Activated CD4-positive, alpha-beta T cell treated with anti-CD3 and anti-CD28 coated beads for 4 hours (primary cell): ENCODE data around the gene WDR27.

ENCODE experiments used
- DNase-seq, 2 donors: peaks; one replicate each; pipeline ENCODE4 v3.0.0-alpha.2; 2020

Gene WDR27

DNA sequence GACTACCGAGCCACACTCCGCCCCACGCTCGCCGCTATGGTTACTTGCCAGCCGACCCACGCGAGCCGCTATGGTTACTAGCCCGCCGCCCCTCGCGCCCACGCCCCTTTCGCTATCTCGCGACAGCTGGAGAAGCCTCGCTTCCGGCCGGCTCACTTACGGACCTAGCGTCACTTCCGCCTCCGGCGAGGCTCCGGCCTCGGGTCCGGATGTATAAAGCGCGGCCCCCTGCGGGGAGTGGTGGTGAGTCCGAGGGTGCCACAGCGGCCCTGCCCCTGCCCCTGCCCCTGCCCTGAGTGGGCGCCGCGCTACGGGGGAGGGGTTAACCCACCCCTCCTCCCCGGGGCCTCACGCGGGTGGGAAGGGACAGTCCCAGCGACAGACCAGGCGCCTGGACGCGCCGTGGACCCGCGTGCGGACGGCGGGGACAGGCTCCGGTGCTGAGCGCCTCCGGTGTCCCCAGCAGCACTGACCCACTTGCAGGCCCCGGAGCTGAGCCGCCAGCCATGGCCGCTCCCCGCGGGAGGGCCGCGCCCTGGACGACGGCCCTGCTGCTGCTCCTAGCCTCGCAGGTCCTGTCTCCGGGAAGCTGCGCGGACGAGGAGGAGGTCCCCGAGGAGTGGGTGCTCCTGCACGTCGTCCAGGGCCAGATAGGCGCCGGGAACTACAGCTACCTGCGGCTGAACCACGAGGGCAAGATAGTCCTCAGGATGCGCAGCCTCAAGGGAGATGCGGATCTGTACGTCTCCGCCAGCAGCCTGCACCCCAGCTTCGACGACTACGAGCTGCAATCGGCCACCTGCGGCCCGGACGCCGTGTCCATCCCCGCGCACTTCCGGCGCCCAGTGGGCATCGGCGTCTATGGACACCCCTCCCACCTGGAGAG lies at the start of gene WDR27, which contains the start of gene C6orf120:
Gene WDR27 (minus strand): TSS at position 76 of the 886 bp plus-strand sequence. CDS start 13,024 bp downstream, outside the sequence.
Gene C6orf120 (plus strand): TSS at position 173 of the 886 bp plus-strand sequence. CDS start 334 bp downstream, at position 507.
- DNase-seq: peak; percentile 98 to 99

DNA sequence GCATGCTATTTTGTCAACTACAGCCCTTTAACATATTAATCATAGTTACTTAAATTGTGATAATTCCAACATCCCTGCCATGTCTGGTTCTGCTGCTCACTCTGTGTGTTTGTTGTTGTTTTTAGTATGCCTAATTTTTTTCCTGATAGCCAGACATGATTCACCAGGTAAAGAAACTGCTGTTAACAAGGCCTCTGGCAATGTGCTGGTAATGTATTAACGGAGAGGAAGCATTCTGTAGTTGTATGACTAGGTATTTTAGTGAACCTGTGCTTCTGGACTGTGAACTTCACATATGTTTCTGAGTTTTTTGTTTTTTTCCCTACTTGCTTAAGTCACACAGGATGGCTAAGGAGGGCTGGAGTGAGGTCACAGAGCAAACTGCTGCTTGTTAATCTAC lies 44.7 kb upstream of the WDR27 start:
- DNase-seq: no peak

DNA sequence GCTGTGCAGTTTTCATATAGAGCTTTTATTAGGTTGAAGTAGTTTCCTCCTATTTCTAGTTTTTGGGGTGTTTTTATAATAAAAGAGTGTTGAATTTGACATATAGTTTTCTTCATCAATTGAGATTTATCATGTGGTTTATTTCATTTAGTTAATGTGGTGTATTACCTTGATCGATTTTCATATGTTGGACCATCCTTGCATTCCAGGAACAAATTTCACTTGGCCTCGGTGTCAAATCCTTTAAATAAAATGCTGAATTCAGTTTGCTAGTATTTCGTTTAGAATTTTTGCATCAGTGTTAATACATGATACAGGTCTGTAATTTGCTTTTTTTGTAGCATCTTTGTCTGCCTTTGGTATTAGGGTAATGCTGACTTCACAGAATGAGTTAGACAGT lies 43.6 kb upstream of the WDR27 start:
- no peak for DNase-seq

DNA sequence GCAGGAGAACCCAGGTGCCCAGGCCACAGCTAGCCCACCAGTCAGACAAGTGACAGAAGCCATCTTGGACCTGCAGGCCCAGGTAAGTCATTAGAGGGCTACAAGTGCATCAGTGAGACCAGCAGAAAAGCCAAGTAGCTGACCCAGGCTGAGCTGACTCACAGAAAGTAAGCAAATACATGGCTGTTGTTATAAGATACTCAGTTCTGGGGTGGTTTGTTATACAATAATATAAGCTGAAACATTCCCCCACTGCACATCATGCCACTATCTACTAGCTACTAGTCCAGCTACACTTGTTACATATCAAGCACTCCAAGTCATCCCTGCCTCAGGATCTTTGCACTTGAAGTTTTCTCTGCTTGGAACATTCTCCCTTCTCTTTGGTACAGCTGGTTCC lies 39.5 kb upstream of the WDR27 start:
- DNase-seq: no peak

DNA sequence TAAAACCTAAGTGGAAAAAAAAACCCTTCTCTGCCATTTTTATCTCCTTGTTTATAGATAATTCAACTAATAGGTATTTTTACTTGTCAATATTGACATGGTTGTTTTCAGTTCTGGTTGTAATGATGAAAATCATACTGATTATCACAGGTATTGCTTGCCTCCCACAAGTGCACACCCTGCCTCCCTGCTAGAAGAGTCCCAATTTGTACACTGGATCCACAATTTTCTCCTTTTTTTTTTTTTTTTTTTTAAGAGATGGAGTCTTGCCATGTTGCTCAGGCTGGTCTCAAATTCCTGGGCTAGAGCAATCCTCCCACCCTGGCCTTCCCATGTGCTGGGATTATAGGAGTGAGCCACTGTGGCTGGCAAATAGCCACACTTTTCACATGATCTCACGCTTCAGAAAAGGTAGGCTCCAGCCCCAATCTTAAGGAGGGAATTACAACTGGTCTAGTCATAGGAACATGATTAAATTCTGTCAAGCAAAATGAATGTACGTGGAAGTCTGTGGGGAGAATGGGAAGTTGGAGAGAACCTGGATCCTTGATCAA lies 37.2 kb upstream of the WDR27 start:
- no peak for DNase-seq

DNA sequence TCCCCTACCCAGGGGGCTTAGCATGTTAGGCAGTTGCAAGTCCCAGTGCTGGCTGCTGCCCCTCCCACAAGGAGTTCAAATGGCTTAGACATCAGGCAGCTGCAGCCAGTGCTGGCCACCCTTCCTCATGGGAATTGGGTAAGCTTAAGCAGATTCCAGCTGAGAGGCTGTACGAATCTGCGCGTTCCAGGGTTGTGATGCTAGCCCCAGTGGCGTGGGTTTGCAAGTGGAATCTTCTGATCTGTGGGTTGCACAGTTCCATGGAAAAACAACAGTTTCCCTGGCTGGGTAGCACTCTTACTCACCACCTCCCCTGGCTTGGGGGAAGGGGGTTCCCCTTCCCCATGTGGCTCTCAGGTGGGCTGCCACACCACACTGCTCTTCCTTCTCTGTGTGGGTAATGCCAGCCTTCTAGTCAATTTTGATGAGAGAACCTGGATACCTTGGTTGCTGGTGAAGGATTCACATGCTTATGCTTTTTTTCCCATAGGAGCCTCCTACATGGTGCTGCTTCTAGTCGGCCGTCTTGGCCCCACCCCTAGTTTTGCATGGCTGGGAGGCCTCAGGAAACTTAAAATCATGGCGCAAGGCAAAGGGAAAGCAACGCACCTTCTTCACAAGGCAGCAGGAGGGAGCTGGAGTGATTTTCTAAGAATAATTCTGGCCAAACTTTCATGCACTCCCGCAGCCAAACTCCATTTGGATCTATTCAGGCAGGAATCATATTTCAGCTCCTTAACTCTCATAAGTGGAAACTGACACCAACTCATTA lies 36.6 kb upstream of the WDR27 start:
- no peak for DNase-seq

DNA sequence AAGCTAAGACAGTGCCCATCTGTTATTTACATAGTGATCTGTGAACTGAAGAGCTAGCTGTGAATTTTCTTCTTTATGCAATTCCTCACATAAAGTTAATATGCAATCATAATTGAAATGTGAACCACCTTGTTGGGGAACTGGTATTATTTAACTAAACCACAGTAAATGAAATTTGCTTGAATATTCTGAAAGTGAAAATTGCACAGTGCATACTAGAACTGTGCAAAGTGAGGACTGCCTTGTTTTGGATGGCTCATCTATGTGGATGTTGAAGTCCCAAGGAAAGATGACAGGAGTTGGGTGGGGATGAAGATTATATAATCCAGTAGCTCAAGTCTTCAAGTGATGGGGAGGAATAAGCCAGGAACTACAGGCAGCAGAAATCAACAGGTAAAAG lies 28.1 kb upstream of the WDR27 start:
- no peak for DNase-seq

DNA sequence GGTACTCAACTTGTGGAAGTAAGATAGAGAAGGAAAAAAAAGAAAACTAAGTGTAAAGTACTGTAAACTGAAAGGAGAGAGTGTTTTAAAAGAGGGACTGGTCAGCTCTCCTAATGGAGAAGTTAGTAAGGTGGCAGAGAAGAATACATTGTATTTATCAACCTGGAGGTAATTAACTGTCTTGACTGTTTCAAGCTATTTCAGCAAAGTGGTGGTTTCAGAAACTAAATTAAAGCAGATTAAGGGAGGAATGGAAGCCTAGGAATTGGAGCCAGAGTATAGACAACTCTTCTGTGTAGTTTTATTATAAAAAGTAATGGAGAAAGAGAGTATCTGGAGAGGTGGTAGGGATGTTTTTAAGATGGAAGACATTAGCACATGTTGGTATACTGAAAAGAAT lies 25.1 kb upstream of the WDR27 start:
- DNase-seq: no peak

DNA sequence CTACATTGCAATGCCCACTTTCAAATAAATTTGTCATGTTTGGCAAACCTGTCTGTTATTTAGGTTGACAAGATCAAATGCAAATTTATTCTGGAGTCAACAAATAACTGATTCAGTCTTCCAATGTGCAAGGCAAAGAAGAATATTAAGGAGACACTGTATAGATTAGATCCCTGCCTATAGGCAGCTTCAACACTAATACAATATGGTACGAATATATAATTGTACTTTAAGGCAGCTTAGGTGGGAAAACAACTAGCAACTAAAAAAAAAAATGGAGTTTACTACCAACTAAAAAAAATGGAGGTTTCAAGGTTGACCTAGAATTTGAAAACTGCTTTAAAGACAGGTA lies 24.2 kb upstream of the WDR27 start:
- no peak for DNase-seq

DNA sequence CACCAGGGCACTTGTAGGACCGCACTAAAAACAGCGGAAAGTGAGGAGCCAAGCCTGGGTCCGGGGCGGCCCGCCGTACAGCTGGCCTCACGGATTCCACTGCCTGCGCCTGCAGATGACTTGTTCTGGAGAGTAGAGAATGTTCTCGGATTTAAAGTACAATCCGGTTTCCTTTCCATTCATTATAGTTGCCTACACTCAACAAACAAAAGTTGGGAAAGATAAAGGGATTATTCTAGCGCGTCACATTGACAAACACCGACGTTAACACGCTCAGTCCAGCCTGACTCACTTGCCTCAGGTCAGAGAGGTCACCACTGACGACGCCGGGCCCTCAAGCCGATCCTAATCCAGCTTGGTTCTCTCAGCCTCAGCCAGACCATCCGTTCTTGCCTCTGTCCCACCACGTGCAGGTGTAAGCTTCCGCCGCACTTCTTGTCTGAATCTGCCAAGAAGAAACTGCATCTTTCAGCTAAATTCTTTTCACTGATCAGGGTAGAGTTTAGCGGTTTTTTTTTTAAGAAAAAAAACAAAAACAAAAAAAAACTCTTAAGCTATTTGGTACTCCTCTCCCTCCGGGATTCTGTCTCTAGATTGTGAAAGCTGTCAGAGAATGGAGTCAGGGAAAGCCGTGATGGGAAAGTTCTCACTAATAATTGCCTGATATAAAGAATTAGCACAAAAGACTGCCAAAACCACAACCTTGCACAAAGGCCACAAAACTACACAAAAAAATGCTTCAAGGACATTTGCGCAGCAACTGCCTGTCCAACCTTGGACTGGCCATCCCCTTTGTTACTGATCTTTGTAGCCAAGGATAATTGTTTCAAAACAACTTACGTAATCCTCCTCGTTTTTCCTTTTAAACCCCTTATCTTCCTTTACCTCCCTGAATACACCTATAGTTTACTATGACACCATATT lies 23.6 kb upstream of the WDR27 start:
- DNase-seq: peak in 1 of 2 donors; percentile 4

DNA sequence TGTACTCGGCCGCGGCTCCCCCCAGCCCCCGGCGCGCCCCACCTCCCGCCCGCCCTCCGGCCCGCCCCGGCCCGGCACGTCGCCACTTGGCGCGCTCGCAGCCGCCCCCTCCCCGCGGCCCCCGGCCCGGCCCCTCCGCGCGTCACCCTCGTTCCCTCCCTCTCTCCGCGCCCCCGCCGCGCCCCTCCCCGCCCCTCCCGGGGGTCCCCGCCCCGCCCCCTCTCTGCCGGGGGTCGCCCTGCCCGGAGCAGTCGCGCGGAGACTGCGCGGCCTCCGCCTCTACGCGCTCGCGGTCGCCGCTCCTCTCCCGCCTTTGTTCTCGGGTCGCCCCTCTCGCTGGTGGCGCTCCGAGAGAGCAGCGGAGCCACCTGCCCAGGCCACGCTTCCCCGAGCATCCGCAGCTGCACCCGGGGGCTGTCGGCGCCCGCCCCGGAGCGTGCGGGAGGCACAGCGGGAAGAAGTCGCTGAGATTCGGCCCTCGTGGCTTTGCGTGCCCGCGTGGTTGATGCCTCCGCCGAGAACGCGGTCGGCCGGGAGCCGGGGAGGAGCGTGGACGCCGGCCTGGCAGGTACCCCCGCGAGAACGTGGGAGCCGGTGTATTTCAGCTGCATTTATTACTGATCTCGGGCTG lies 22.8 kb upstream of the WDR27 start, which contains the start of gene PHF10:
Gene PHF10 (minus strand): TSS at position 7 of the 631 bp plus-strand sequence. CDS start 569 bp downstream, outside the sequence.
- DNase-seq: peak; percentile 67 to 74

DNA sequence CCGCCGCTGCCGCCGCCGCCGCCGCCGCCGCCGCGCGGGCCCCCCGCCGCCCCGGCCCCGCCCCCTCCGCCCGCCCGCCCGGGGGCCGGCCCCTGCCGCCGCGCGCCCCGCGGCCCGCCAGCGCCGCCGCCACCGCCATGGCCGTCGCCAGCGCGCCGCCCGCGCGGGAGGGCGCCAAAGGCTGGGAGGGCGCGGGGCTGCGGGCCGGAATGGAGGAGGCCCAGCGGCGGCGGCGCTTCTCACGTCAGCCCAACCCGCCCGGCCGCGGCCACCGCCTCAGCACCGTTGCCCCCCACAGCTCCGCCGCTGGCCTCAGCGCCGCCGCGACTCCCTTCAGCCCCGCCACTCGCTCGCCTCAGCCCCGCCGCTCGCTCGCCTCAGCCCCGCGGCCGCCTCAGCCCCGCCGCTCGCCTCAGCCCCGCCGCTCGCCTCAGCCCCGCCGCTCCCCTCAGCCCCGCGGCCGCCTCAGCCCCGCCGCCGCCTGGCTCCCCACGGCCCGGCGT lies 22.2 kb upstream of the WDR27 start:
- peak; percentile 31 to 34 for DNase-seq

DNA sequence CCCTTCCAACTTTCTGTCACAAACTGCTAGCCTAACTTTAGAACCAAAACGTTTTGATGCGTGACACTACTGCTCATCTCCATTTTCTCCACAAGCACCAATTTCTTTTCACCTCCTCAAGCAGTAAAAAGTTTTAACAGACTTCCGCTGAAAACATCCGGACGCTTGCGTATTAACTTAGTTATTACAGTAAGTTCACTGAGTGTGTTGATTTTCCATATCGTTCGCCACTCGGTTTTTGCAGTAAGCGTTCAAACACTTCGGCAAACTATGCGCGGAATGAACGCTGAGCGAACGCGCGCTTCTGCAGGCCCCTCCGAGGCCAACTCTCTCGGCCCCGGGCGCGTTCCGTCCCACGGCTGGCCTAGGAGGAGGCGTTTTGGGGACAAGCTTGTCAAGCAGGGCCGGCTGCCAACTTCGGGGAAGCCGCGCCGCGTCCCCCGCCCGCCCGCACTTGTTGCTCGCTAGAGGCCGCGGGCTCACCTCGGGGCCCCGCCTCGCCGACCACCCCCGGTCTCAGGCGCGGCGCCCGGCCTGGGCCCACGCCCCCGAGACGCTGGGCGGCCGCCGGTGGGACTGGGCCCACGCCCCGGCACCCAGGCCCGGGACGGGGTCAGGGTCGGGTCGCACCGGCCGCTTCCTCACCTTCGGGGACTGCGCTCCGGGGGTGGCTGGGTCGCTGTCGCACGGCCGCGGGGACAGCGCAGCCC lies 21.5 kb upstream of the WDR27 start:
- peak; percentile 62 to 71 for DNase-seq

DNA sequence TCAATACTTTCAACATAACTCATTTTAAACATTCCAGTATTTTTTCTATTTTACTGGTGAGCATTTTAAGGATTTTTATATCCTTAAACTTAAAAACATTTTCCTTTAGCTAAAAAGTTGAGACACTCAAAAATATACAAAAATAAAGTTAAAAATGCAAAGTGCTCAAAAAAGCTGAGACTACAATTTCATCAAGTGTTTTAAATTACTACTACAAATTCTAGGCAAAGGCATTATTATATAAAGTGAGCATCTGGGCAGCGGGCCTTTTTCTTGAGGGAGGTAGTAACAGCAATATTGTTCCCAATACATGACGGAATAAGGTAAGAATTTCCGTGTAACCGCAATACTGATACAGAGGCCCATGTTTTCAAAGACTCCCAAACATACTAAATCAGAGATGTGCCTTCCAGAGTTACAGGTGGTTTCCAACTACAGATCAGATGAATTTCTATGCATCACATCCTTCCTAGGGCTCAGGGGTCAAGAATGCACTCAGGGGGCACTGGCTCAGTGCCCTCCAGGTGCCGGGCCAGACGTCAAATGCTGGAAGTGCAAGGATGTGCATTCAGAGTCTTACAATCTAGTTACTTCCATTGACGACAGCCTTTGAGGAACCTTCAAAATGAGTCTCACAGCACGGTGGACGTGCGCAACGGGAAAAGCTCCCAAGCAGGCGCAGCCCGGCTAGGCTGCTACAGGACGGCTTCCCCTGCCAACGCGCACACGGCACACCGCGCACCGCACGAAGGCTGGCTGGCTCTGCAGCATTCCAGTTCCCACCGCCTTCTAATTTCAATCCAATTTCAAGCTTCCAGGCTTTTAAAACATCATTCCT lies 20.8 kb upstream of the WDR27 start:
- DNase-seq: peak; percentile 15 to 23

DNA sequence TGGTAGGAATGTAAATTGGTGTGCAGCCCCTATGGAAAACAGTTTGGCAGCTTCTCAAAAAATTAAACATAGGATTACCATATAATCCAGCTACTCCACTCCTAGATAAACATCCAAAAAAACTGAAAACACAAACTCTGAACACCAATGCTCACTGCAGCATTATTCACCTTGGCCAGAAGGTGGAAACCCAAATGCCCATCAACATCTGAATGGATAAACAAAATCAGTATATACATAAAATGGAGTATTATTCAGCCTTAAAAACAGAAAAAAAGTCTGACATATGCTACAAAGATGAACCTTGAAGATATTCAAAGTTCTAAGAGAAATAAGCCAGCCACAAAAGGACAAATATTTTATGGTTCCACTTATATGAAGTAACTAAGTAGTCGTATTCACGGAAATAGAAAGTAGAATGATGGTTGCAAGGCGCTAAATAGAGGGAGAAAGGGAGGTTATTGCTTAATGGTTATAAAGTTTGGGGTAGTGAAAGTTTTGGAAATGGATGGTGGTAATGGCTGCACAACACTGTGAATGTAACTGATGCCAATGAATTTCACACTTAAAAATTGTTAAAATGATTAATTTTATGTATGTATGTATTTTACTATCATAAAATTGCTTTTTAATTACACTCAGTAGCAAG lies 18.5 kb upstream of the WDR27 start:
- DNase-seq: no peak

DNA sequence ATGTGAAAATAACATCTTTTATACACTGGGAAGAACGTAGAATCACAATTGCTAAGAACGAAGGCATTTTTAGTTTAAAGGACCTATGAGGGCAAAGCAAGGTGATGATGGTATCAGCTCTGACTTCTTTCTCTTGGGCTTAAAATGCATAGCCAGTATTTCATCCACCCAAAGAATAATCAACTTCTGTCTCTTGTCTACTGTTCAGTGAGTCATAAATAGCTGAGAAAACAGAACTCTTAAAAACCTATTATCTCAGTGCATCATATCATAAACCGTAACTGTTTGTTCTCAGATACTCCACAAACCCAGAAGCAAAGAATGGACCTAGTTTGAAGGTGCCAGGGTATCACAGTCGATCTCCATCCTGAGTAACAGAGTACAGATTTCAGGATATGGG lies 17.3 kb upstream of the WDR27 start:
- DNase-seq: no peak

DNA sequence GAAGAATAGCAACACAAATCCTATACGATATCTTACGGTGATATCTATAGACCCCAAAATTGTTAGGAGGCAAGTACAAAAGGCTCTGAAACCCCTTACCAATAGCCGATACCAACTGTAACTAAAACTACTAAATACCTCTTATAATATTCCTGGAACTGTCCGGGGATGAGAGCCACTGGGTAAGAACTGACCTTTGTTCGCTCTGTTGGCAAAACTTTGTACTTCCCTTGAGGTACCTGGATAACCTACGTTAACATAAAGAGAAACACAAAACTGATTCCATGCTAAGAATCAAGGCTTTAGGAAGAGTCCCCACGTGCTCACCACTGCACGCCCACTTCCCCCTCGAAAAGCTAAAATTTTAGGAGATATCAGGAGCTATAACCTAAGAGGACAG lies 12.8 kb upstream of the WDR27 start:
- no peak for DNase-seq

DNA sequence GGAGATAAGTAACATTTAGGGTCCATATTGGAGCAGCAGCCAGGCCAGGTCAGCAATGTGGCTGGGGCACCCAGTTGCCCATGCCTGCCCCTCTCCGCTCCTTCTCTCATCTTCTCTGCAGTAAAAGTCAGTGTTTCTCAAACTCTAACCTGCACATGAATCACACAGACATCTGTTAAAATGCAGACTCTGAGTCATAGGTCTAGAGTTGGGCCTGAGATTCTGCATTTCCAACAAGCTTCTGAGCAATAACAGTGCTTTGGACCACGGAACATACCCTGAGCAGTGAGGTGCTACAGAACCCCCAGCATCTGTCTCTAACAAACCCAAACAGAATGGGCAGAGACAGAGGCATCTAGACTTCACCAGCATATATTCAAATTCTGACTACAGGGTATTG lies 12.3 kb upstream of the WDR27 start:
- no peak for DNase-seq

DNA sequence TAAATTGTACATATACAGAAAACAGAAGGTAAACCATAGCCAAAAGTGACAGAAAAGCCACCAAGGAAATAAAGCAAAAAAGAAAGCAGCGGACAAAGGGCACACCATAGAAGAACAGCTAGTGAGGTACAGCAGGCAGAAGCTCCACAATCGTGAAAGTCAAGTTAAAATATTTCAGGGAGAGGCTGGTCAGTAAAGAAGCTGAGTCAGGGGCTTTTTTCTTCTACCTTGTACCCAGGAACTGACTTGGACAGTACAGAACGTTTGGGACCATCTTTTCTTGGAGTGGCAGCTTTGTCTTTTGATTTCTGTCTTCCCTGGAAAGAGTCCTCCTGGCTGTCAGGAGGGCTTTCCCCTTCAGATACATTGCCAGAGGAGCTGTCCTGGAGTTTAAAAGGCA lies 8.2 kb upstream of the WDR27 start:
- DNase-seq: no peak

DNA sequence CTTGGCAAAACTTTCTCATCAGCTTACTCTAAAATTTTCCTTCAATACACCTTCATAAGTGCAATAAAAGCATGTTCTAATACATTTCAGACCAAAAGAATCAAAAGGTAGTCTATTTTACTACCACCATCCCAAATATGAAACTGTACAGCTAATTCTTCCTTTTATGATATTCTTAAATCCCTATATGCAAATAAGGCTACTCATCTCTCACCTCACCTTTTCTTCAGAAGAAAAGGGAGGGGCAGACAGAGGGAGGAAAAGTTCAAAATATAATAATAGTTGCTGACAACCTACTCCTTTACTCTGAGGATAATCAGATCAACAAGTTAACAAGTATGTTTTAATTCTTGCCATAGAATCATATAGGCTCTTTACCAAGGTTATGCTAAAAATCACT lies 7.5 kb upstream of the WDR27 start:
- DNase-seq: no peak
